GM12801 (cell line): ENCODE data around the gene GCK.

Experiments
- CTCF ChIP-seq: IDR thresholded peaks from one replicate; pipeline ENCODE4 v1.5.1; 2011; ENCODE audit warnings: control low read depth; ENCODE audit not compliant: insufficient read length; ENCODE audit errors: extremely low read depth

The GCK gene

GRCh38 chr7:44148961-44149536, 40.2 kb downstream of the GCK start:
- TF ChIP-seq CTCF, result no peak

- TF ChIP-seq CTCF, result no peak
Measured at GRCh38 chr7:44148166-44148565, 41.1 kb downstream of the GCK start.

GRCh38 chr7:44147026-44147991, 41.9 kb downstream of the GCK start:
- no peak for TF ChIP-seq CTCF

- TF ChIP-seq CTCF, result no peak
Measured at GRCh38 chr7:44145969-44146911, 43.0 kb downstream of the GCK start.

GRCh38 chr7:44145479-44145968, 43.7 kb downstream of the GCK start:
- no peak for TF ChIP-seq CTCF

GRCh38 chr7:44144968-44145478, 44.2 kb downstream of the GCK start:
- TF ChIP-seq CTCF, result no peak
